Pons (tissue), 1 donor: ENCODE measurements around the gene DNAH14.

Experiments used
- DNase-seq: peaks from one replicate; pipeline ENCODE4 v3.0.0-alpha.2; 2016; ENCODE audit warnings: low spot score

DNAH14 gene

GRCh38 chr1:225428881-225429455 is 499.5 kb downstream of the DNAH14 start:
- no peak for DNase-seq

DNA sequence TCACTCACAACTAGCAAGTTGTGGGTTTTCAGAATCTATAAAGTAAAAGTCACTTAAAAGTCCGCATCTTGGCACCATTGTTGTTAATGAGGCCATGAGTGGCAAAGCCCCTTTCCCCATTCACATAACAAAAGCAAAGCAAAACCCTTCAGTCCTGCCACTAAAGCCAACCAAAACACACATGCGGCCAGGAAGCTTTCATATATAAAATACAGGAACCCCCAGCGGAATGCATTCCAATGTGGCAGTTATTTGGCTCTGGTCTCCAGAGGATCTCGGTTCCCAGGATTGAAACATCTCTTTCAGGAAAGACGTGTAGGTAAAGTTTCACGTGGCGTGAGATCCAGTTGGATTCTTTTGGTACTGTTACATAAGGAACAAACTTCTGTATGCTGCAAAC is 500.8 kb downstream of the DNAH14 start:
- no peak for DNase-seq

- no peak for DNase-seq
These were observed 501.8 kb downstream of the DNAH14 start for GRCh38 chr1:225431081-225431863.

DNA sequence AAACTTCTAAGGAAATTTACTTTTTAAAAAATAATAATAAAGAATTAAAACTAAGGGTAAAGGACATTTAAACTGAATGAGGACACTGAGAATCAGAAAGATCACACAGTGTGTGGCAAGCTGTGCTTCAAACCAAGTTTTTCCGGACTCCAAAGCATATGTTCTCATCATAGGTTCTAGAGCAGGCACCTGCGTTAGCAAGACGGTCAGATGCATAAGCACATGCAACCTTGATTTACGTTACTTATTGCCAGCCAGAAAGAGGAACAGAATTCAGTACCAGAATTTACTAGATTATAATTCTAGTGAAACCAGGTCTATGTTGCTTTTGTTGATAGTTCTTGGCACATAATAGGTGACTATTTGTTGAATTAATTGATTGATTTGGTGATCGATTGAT is 504.6 kb downstream of the DNAH14 start:
- DNase-seq, result no peak

DNA sequence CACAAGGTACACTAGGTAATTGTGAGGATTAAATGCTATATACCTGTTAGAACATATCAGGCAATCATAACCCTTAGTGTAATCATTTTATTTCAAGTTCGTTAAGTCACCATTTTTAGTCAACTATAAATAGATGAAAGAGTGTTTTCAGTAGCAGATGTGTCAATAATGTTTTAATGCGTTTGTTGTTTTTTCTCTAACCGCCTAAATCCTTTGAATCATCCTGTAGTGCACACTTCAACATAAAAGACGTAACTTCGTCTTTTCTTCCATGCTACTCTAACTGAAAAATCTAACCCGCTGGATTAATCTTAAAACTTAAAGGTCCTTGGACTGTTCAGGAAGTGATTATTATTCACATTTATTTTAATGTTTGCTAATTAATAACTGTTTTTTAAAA is 505.6 kb downstream of the DNAH14 start:
- DNase-seq, result no peak

- no peak for DNase-seq
These were observed 506.0 kb downstream of the DNAH14 start for GRCh38 chr1:225435487-225435886.

- no peak for DNase-seq
These were observed 506.5 kb downstream of the DNAH14 start for GRCh38 chr1:225435957-225436392.

DNA sequence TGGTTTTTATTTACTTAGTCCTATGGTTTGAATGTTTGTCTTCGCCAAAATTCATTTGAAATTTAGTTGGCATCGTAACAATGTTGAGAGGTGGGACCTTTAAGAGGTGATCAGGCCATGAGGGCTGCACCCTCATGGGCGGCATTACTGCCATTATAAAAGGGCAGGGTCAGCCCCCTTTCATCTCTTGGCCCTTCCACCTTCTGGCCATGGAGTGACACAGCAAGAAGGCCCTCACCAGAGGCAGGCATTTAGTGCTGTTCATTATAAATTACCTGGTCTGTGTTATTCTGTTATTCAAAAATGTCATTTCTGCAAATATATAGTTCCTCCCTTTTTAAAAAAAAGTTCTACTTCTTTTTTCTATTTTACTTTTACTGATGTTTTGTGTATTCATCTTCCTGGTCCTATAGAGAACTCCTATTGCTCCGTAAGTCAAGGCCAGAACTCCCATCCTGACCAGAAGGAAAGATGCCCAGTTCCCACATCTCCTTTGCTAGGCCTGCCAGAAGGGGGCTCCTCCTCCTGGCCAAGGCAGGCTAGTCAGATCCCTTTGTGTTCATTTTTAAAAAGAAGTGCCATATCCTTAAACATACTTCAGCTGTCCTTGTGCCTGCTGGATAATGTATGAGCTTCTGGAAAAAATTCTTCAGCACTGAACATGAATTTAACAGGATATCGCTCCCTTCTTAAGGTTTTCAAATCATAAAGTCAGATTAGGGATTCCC is 508.4 kb downstream of the DNAH14 start:
- no peak for DNase-seq

DNA sequence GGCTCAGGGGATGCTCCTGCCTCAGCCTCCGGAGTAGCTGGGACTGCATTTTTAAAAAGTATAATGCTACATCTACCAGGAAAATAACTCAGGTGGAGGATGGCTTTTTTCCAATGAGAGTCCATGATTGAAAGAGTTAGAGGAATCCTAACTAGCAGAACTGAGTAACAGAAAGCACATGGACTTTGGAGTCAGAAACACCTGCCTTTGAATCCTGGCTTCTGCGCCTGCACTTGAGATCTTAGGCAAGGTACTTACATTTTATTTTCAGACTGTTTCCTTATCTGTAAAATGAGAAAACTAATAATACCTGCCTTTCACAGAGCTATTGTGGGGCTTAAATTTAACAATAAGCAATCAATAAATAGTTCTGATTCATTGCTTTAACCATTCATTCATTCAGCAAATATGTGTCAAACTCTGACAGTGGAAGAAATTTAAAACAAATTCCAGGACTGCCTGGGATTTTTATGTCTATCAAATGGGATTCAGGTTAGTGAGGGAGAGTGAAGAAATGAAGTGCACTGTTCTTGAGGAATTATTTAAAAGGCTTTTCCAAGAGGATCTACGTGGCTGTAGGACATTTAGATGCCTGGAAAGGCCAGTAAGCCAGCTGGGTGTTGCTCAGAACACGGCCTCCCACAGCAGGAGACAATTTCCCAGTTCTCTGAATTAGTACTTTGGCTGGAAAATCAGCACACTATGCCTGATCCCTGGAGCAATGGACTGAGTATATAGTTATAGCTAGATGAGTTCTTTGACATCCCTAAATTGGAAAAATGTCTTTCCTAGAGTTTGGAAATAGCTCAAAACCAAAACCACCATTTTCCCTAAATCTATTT is 511.1 kb downstream of the DNAH14 start:
- DNase-seq, result no peak

DNA sequence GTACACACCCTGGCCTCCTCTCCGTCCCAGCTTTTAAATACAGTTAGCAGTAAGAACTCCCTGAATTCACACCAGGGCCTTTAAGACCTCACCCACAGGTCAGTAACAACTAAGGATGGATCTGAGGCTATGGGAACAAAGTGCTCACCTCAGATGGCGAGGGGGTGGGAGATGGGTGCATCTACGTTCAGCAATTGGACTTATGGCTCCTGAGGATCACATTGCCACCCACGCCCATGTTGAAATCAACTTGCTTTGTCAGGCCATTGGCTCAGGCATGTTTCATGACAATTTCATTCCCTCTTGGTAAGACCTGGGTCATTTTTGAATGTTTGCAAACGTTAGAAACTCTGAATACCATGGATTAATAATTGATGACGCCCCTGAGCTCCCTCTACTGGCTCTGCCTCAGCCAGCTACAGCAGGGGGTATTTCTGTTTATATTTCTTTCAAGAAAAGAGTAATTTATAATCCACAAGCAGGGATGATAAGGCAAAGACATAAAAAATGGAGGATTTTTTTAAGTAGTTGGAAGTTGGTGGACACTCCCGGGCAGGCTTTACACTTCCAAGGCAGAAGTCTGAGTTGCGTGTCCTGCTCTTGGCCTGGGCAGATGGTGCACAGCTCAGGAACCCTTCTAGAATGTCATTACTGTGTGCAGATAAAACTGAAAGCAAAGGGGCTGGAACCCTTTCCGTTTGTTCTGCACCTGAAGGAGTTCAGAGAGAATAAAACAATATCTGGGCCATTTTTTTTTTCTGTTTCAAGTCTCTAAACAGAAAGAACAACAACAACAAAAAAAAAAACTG is 512.0 kb downstream of the DNAH14 start:
- DNase-seq, result no peak

DNA sequence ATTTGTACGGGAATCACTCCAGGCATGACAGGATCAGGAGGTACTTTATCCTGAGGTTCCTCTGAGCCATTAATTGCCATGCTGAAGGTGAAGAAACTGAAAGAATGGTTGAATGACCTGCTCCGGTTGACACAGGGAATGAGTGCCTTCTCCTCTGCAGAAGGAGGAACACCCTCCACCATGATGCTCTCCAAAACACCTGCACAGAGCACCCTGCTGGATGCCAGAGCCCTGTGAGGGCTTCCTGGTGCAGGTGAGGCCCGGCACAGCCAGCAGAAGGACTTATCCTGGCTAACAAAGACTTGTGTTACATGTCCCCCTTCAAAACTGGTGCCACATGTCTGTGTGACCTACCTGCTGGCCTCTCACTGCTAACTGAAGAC is 512.6 kb downstream of the DNAH14 start:
- DNase-seq, result no peak

DNA sequence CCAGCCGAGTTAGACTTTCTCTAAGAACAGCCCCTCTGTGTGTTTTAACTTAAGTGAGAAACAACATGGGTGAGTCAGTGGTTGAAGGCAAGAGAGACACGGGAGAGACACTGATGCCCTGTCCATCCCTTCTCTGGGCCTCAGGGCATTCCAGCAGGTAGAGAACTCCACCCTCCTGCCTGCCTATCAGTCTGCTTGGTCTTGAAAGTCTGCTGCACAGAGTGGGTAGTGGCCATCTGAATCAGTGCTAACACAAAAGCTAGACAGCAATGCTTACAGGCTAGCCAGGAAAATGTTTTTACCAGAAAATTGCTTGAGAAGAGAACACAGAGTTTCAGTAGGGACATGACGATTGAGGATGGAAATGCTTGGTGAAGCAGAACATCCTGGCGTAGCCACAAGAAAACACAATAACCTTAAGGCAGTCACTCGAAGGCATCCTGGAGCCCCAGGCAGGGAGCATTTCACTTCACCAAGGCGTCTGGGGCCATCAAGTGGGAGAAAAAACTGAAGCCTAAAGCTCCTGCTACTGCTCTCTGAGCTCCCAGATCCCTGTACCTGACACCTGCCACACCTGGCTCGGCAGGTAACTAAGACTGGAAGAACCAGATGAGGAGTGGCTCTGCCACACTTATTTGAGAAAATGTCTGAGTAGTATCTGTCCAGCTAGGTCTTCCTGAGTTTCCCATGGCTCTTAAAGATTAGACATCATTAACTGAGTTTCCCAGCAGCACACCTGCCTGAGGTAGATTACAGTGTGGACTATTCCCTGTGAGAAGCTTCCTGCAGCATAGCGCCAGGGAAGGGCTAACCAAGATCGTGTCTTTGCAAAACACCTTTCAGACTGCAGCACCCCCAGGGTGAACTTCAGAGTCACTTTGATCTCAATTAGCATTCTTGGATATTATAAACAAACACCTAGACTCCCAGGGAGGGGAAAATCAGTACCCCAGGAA is 516.4 kb downstream of the DNAH14 start:
- DNase-seq, result no peak

GRCh38 chr1:225446595-225446960 is 517.1 kb downstream of the DNAH14 start:
- DNase-seq, result peak; percentile 45

DNA sequence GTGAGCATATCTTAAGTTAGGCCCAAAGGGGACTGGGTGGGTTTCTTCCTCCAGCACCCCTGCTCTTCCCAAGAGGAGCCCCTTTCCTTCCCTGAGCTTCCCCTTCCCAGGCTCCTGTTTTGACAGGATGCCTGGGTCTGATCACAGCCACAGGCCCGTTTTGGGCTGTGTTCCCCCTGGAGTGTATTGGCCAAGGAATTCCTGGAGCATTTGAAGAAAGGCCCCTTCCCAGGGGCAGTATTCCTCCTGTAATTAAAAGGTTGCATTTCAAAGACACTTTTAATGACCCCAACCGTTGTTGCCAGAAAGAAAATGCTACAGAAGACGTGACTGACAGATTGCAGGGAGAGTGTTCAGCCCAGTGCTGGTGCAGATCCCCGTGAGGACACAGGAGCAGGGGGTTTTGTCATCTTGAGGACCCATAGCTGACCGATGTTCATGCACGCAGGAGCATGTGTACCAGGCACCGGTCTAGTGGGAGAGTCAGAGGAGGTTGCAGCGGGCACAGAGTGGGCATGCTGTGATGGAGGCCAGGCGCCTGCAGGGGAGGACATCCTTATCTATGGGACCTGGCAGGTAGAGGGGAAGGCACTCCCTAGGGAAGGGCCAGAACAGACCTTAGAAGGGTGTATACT is 517.6 kb downstream of the DNAH14 start:
- no peak for DNase-seq

GRCh38 chr1:225447650-225448089 is 518.2 kb downstream of the DNAH14 start:
- peak; percentile 92 for DNase-seq

GRCh38 chr1:225448146-225448805 is 518.8 kb downstream of the DNAH14 start:
- DNase-seq, result peak; percentile 95
